Adrenal gland (tissue), 12 donors: ENCODE measurements around the gene HELZ2. TPM values are rescaled to one million over a fixed set of nuclear protein-coding genes. Genes with fewer than 3 reads are reported as not detected.
A peak's percentile ranks its signal among the peaks of the same experiment; 100 is the strongest.

Experiments
- DNase-seq, 7 donors: peaks; one replicate each; pipeline ENCODE4 v3.0.0-alpha.2; 2019 to 2020
- H3K27ac ChIP-seq, 5 donors: fragments of 200-600 bp; sonication (generic) in 4 of 5; 1 replicate in 3 of 5; 2 replicates in 2 of 5; pipeline versions ENCODE4 v1.5.1 to v1.8.0; 2016 to 2020; ENCODE audit warnings: mild to moderate bottlenecking in 1 of 5
- H3K27me3 ChIP-seq: fragments of 200-600 bp; 2 replicates; pipeline ENCODE4 v1.8.0; 2021
- H3K36me3 ChIP-seq, 2 donors: fragments of 200-600 bp; replicated peaks in 1 of 2; 1 replicate in 1 of 2; 2 replicates in 1 of 2; pipeline versions ENCODE4 v1.5.1 to v1.8.0; 2018 to 2022
- H3K4me1 ChIP-seq, 2 donors: fragments of 200-600 bp; replicated peaks in 1 of 2; 1 replicate in 1 of 2; 2 replicates in 1 of 2; pipeline versions ENCODE4 v1.5.1 to v1.8.0; 2018 to 2021
- H3K4me3 ChIP-seq, 4 donors: fragments of 200-600 bp; sonication (generic) in 3 of 4; one replicate each; pipeline ENCODE4 v1.5.1; 2016 to 2018
- H3K9me3 ChIP-seq, 3 donors: fragments of 200-600 bp; sonication (generic) in 1 of 3; replicated peaks in 1 of 3; 1 replicate in 2 of 3; 2 replicates in 1 of 3; pipeline versions ENCODE4 v1.5.1 to v1.8.0; 2016 to 2021
- POLR2A ChIP-seq, 2 donors: fragments of 450-650 bp; IDR thresholded peaks; one replicate each; pipeline ENCODE4 v1.6.1; 2017; ENCODE audit warnings: antibody characterized with exemption in 2 of 2, mild to moderate bottlenecking in 2 of 2, moderate library complexity in 1 of 2
- WGBS, 4 donors: extraction: QIAGEN DNeasy Blood & Tissue Kit in 2 of 4; methylation state at CpG; one replicate each; pipeline versions ENCODE4 v1.1.5 to v1.1.7; 2013 to 2017; 5-methylcytosine and 5-hydroxymethylcytosine counted together
- intact Hi-C, 2 donors: fragments of 100-400 bp; cut with DNase I; formaldehyde crosslinking; loops; one replicate each; pipeline versions ENCODE4 v1.14.1 to v1.15.0; 2022 to 2023
- polyA plus RNA-seq, 3 donors: library from polyadenylated mRNA; stranded (reverse); fragments of 200-250 nt in 2 of 3; fragments of 350-450 nt in 1 of 3; fragmentation: Illumina TruSeq in 1 of 3; extraction: RNeasy Lipid Tissue Mini Kit (QIAGEN cat#74804) in 1 of 3; gene quantifications; one replicate each; pipeline ENCODE4 v1.2.3, GENCODE V29; 2013 to 2014
- total RNA-seq, 9 donors: library from RNA; depleted of rRNA in 4 of 9; stranded (reverse); fragments of >200 nt in 4 of 9; fragments of 120-200 nt in 1 of 9; fragmentation: NEBNext Ultra II Directional in 1 of 9; extraction: Animal tissue kit (Norgen Biotek cat#: 25700) in 1 of 9; gene quantifications; one replicate each; pipeline versions ENCODE4 v1.1.0 to v1.2.4, GENCODE V29; 2013 to 2023
- TF ChIP-seq, protein P1 (sequence below), 6 experiments: fragments of 450-650 bp in 4 of 6; fragments of 200-600 bp in 2 of 6; sonication (generic) in 1 of 6; IDR thresholded peaks; 1 replicate in 5 of 6; 2 replicates in 1 of 6; pipeline versions ENCODE4 v1.5.1 to v1.8.0; 2016 to 2021; ENCODE audit warnings: antibody characterized with exemption in 6 of 6, mild to moderate bottlenecking in 2 of 6, moderate library complexity in 1 of 6
- donor health status: healthy with polysubstance abuse.
- donor health status: Bipolar disorder and iron deficiency.
- donor health status: DM: yes; HTN: yes; CAD: no.
- donor health status: DM: no; HTN: no; CAD: no.
- donor health status: DM: no; HTN: no; CAD: no.
- donor health status: DM: yes; HTN: yes; CAD: no.

The HELZ2 gene
- total and polyA plus RNA-seq, 12 donors = 3.7 to 54.4 (median 24.3) TPM

GRCh38 chr20:63557481-63557891 lies 16.6 kb downstream of the HELZ2 start:
- Histone ChIP-seq H3K27me3 (no peaks in the 10 kb centered on the region), H3K9me3 (no peaks in the 10 kb centered on the region), H3K36me3 (peaks cover 0 to 20% of the 10 kb centered on the region in 2 donors), H3K4me3 (no peak overlapping the region), H3K27ac (no peak overlapping the region), H3K4me1 (peaks cover 0 to 4% of the 10 kb centered on the region in 2 donors)
- 91 to 92% (median 92%) methylated on average over 9 to 19 of the region's 19 CpGs for WGBS, 4 donors
- DNase-seq = no peak
- intact Hi-C loops = no loop called here
- TF ChIP-seq POLR2A (IDR thresholded peaks at IDR 0.05) = no peak
- TF ChIP-seq, protein P1, sequence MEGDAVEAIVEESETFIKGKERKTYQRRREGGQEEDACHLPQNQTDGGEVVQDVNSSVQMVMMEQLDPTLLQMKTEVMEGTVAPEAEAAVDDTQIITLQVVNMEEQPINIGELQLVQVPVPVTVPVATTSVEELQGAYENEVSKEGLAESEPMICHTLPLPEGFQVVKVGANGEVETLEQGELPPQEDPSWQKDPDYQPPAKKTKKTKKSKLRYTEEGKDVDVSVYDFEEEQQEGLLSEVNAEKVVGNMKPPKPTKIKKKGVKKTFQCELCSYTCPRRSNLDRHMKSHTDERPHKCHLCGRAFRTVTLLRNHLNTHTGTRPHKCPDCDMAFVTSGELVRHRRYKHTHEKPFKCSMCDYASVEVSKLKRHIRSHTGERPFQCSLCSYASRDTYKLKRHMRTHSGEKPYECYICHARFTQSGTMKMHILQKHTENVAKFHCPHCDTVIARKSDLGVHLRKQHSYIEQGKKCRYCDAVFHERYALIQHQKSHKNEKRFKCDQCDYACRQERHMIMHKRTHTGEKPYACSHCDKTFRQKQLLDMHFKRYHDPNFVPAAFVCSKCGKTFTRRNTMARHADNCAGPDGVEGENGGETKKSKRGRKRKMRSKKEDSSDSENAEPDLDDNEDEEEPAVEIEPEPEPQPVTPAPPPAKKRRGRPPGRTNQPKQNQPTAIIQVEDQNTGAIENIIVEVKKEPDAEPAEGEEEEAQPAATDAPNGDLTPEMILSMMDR (IDR thresholded peaks at IDR 0.05) = no peak

GRCh38 chr20:63556873-63557478 lies 17.1 kb downstream of the HELZ2 start:
- Histone ChIP-seq H3K27me3 (no peaks in the 10 kb centered on the region), H3K9me3 (no peaks in the 10 kb centered on the region), H3K4me3 (no peak overlapping the region), H3K4me1 (peaks cover 0 to 4% of the 10 kb centered on the region in 2 donors), H3K27ac (no peak overlapping the region), H3K36me3 (peaks cover 0 to 15% of the 10 kb centered on the region in 2 donors)
- 77 to 81% (median 80%) methylated on average over 15 to 23 of the region's 23 CpGs for WGBS, 4 donors
- intact Hi-C loops = no loop called here
- DNase-seq = no peak
- TF ChIP-seq, protein P1 (IDR thresholded peaks at IDR 0.05) = no peak
- no peak for TF ChIP-seq POLR2A (IDR thresholded peaks at IDR 0.05)

DNA sequence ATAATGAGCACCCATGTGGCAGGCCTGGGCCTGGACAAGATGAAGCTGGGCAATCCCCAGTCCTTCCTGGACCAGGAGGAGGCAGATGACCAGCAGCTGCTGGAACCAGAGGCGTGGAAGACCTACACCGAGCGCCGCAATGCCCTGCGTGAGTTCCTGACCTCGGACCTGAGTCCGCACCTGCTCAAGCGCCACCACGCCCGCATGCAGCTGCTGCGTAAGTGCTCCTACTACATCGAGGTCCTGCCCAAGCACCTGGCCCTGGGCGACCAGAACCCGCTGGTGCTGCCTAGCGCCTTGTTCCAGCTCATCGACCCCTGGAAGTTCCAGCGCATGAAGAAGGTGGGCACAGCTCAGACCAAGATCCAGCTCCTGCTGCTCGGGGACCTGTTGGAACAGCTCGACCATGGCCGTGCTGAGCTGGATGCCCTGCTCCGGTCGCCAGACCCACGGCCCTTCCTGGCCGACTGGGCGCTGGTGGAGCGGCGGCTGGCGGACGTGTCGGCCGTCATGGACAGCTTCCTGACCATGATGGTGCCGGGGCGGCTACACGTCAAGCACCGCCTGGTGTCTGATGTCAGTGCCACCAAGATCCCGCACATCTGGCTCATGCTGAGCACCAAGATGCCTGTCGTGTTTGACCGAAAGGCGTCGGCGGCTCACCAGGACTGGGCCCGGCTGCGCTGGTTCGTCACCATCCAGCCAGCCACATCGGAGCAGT lies 18.2 kb downstream of the HELZ2 start:
- no peak for DNase-seq
- Histone ChIP-seq H3K4me3 (no peak overlapping the region), H3K36me3 (peaks cover 0 to 10% of the 10 kb centered on the region in 2 donors), H3K27ac (no peak overlapping the region), H3K27me3 (no peaks in the 10 kb centered on the region), H3K4me1 (peaks cover 0 to 4% of the 10 kb centered on the region in 2 donors), H3K9me3 (no peaks in the 10 kb centered on the region)
- intact Hi-C loops = no loop called here
- WGBS, 4 donors = 94 to 97% (median 96%) methylated on average over 13 to 45 of the region's 45 CpGs
- no peak for TF ChIP-seq POLR2A (IDR thresholded peaks at IDR 0.05)
- TF ChIP-seq, protein P1 (IDR thresholded peaks at IDR 0.05) = no peak

DNA sequence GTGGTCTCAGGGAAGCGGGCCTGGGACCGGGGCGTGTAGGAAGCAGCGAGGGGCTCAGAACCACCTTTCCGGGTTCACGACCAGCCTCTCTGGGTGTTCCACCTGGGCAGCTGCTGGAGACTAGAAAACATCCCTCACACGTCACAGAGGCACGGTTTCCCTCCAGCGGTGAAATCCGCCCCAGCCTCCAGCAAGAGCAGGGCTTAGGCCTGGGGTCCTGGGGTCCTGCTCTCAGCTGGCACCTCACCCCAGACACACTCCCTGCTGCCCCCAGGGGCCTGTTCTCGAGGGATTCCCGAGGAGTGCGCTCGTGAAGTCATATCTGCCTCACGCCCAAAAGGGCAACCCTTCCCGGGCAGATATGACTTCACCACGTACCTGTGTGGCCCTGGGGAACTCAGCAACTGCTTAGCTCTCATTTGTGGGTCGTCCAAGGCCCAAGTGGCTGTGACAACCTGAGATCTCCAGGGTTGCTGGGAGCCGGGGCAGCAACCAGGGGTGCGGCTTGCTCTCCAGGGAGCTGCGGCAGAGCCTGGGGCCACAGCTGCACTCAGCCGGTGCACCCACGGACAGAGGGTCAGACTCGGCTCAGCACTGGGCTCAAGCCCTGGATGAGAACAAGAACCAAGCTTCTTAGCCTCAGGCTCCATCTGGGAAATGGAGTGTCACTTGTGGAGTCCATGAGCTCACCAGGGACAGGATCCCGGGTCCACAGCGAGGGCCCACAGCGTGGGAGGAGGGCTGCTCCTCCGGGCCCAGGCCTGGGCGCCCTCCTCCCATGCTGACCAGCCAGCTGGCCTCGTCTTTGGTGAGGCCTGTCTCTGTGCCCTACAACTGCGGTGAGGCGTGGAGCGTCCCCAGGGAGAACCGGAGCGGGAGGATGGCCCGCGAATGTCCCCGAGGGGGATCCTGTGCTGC lies 19.4 kb downstream of the HELZ2 start:
- no peak for DNase-seq
- Histone ChIP-seq H3K27ac (no peak overlapping the region), H3K9me3 (no peaks in the 10 kb centered on the region), H3K36me3 (no peaks in the 10 kb centered on the region), H3K27me3 (no peaks in the 10 kb centered on the region), H3K4me3 (peak overlapping the region in 1 of 4 donors; percentile 55), H3K4me1 (peaks cover 0 to 4% of the 10 kb centered on the region in 2 donors)
- intact Hi-C loops = no loop called here
- TF ChIP-seq, protein P1 (IDR thresholded peaks at IDR 0.05) = no peak
- no peak for TF ChIP-seq POLR2A (IDR thresholded peaks at IDR 0.05)
- 62 to 80% (median 78%) methylated on average over 10 to 38 of the region's 38 CpGs for WGBS, 4 donors
